ENCODE measurements around the gene NDUFB2.
"Not testable (repeated sequence)": the region's sequence is repeated elsewhere in the genome, so short reads cannot be mapped to it uniquely, and the experiment has no call there.

NDUFB2 gene

GRCh38 chr7:140696680-140697446, at the start of gene NDUFB2:
Gene NDUFB2, plus strand, starts transcription at chr7:140696708. Its CDS starts 37 bp downstream, at chr7:140696745.
- peak; percentile 99 for DNase-seq

- peak; percentile 82 for DNase-seq
These were observed 49.4 kb upstream of the NDUFB2 start for GRCh38 chr7:140646931-140647647.

DNA sequence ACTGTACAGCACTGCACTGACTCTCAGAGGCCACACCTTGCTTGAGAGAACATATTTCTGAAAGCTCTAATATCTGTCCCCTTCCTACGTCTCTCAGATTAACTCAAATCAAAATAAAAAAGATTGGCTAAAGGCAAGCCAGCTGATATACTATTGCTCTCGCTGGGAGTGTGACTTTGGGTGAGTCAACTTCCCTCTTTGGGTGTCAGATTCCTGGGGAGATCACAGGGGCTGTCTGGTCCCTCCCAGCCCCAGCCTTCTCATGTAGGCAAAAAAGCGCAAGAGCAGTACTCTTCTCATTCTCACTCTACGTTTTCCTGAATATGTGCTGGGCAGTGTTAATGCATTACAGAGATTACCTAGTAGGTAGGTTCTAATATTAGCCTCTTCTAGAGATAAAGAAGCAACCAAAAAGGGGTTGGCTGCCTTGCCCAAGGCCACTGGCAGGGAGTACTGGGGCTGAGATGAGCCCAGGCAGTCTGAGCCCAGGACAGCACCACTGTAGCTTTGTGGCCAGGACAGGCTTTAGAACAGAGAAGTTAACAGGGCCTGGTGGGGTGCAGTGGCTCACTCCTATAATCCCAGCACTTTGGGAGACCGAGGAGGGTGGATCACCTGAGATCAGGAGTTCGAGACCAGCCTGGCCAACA, 46.8 kb upstream of the NDUFB2 start:
- DNase-seq: no peak

DNA sequence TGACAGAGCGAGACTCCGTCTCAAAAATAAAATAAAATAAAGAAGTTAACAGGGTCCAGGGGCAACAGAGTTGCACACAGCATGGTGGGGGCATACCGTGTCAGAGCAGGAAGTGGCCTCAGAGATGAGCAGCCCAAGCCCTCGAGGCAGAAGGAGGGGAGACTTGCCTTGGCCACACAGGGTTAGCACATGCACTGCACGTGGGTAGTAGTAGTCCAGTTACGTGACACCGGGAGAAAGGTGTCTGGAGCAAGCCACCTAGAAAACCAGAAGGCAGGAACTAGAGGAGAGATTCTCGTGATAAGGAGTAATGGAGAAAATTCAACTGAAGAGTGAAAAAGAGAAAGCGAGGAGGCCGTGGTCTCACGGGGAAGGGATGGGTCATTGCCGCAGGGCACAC, 46.1 kb upstream of the NDUFB2 start:
- DNase-seq: no peak

- peak; percentile 80 for DNase-seq
These were observed 43.0 kb upstream of the NDUFB2 start for GRCh38 chr7:140653319-140654108.

DNA sequence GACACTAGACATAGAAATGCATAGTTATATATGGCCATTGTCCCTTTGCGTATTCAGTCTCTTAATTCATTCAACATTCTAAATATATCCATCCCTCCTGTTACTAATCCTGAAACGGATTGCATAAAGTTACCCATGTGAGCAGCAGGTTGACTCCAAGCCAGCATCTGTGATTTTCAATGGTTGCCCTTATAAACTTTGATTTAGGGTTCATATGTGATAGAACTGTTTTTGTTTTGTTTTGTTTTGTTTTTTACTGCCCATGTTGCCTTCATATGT, 42.5 kb upstream of the NDUFB2 start:
- DNase-seq: no peak

GRCh38 chr7:140654661-140655060, 41.8 kb upstream of the NDUFB2 start:
- DNase-seq: no peak

DNA sequence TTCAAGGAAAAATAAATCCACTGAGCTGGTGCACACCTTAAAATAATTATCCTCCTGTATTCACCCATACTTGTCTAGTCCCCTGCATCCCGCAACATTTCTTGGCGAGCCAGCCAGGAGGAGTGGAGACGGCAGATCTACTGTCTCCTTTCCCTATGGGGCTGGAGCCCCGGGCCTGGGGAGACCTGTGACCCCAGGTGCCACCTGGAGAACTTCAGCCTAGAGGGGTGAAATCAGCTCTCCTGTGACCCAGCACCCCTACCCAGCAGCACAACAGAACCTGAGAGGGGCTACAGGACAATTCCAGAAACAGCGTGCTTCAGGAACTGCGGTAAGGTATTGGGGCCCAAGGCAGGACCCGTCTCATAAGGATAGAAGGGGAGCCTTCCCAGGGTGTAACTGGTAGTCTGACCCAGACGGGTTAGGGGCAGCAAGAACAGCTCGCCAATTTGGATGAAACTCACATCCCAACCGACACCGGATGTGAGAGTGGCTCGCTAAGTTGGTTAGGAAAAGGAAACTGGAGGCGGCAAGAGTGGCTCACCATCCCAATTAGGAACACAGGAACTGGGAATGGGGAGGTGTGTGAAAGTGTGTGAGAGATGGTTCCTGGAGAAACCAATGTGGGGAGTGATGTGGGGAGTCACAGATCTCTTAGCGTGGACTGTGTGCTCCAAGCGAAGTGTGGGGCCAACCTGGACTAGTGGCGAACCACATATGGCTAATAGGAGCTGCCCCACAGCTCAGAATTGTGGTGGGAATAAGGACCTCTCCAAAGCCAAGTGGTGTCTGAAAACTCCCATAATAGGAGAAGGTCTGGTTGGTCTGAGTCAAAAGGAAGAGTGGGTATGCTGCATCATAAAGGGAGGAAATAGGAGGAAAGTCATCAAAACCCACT, 40.7 kb upstream of the NDUFB2 start:
- DNase-seq: no peak

GRCh38 chr7:140656548-140657515, 39.7 kb upstream of the NDUFB2 start:
- no peak for DNase-seq

GRCh38 chr7:140657891-140658290, 38.6 kb upstream of the NDUFB2 start:
- no peak for DNase-seq

GRCh38 chr7:140659856-140660255, 36.7 kb upstream of the NDUFB2 start:
- no peak for DNase-seq

- DNase-seq: no peak
These were observed 35.4 kb upstream of the NDUFB2 start for GRCh38 chr7:140661124-140661523.

DNA sequence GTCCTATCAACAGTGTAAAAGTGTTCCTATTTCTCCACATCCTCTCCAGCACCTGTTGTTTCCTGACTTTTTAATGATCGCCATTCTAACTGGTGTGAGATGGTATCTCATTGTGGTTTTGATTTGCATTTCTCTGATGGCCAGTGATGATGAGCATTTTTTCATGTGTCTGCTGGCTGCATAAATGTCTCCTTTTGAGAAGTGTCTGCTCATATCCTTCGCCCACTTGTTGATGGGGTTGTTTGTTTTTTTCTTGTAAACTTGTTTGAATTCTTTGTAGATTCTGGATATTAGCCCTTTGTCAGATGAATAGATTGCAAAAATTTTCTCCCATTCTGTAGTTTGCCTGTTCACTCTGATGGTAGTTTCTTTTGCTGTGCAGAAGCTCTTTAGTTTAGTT, 33.6 kb upstream of the NDUFB2 start:
- DNase-seq: not testable (repeated sequence)

- no peak for DNase-seq
These were observed 29.0 kb upstream of the NDUFB2 start for GRCh38 chr7:140667476-140667875.

GRCh38 chr7:140668641-140669040, 27.9 kb upstream of the NDUFB2 start:
- DNase-seq: no peak

DNA sequence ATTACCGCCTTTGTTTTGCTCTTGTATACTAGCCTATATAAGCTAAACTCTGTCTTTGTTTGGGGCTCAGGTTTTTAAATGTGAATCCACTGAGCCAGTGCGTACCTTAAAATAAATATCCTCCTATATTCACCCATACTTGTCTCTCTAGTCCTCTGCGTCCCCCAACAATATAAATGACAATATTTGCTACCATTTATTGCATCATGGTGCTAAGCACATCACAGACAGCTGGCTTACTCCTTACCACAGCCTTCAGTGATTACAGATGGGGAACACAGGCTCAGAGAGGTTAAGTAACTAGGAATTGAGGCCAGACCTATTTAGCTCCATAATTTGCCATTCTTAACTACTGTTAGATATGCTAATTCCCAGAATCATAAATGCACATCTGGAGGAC, 27.2 kb upstream of the NDUFB2 start:
- no peak for DNase-seq

GRCh38 chr7:140669862-140670261, 26.6 kb upstream of the NDUFB2 start:
- DNase-seq: not testable (repeated sequence)

- DNase-seq: no peak
These were observed 26.1 kb upstream of the NDUFB2 start for GRCh38 chr7:140670343-140670935.

DNA sequence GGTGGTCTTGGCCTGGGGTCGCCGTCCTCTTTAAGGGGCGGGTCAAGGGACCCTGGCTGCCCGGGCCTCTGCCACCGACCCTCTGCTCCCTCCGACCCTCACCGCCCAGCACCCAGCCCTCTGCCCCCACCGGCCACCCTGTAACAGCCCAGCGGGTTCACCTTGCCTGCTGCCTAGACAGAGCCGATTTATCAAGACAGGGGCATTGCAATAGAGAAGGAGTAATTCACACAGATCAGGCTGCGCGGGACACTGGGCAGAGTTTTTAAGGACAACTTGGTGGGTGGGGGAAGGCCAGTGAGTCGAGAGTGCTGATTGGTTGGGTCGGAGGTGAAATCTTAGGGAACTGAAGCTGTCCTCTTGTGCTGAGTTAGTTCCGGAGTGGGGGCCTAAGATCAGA, 24.5 kb upstream of the NDUFB2 start:
- no peak for DNase-seq

DNA sequence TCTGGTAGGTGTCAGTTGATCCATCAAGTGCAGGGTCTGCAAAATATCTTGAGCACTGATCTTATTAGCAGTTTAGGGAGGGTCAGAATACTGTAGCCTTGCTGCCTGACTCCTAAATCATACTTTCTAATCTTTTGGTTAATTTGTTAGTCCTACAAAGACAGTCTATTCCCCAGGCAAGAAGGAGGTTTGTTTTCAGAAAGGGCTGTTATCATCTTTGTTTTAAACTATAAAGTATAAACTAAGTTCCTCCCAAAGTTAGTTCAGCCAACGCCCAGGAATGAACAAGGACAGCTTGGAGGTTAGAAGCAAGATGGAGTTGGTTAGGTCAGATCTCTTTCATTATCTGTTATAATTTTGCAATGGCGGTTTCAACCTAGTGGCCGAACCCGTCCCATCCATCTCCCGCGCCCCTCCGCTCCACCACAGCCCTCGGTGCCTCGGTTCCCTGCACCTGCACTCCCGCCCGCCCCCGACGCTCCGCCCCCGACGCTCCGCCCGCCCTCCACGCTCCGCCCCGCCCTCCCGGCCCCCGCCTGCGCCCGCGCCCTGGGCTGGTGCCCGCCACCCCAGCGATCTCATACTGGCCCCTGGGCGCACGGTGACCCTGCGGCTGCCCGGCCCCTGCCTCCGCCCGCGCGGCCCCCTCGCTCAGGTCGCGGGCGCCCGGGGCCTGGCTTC, 24.0 kb upstream of the NDUFB2 start, which contains the start of gene ADCK2:
ADCK2 (plus strand) TSS at position 564 of the 681 bp plus-strand sequence. CDS start 386 bp downstream, outside the sequence.
- DNase-seq: peak; percentile 32

All from retina (tissue), 1 donor.